Neural cell (in vitro differentiated cells): ENCODE data around the gene NKD2. TPM values are rescaled to one million over a fixed set of nuclear protein-coding genes. Genes with fewer than 3 reads are reported as not detected.

Experiments
- H2AFZ ChIP-seq: fragments of 200-600, 300-800 bp; sonication (generic), shearing (Covaris generic); 2 replicates; pipeline ENCODE4 v1.6.0; 2014; ENCODE audit warnings: low read depth, mild to moderate bottlenecking, antibody characterized with exemption, low read length, moderate library complexity
- H3F3A ChIP-seq: fragments of 200-600 bp; shearing (Covaris generic); 2 replicates; pipeline ENCODE4 v1.6.1; 2016; ENCODE audit warnings: mild to moderate bottlenecking, moderate library complexity, mixed read lengths, antibody characterized with exemption, low read length; ENCODE audit not compliant: insufficient read depth, poor library complexity, severe bottlenecking
- H3K27ac ChIP-seq: fragments of 200-600, 300-800 bp; sonication (generic), shearing (Covaris generic); 2 replicates; pipeline ENCODE4 v1.5.1; 2014; ENCODE audit warnings: mild to moderate bottlenecking, low read length, moderate library complexity
- H3K27me3 ChIP-seq: fragments of 300-800, 200-600 bp; sonication (generic), shearing (Covaris generic); 2 replicates; pipeline ENCODE4 v1.6.0; 2014; ENCODE audit warnings: mild to moderate bottlenecking, low read depth, low read length, moderate library complexity; ENCODE audit not compliant: insufficient read depth
- H3K36me3 ChIP-seq: fragments of 300-800, 200-600 bp; sonication (generic), shearing (Covaris generic); 2 replicates; pipeline ENCODE4 v1.5.1; 2014; ENCODE audit warnings: mild to moderate bottlenecking, antibody characterized with exemption, low read length, moderate library complexity; ENCODE audit not compliant: insufficient read depth
- H3K4me2 ChIP-seq: fragments of 300-800, 200-600 bp; sonication (generic), shearing (Covaris generic); 2 replicates; pipeline ENCODE4 v1.6.0; 2014; ENCODE audit warnings: mild to moderate bottlenecking, low read length
- H3K4me3 ChIP-seq: fragments of 300-800, 200-600 bp; sonication (generic), shearing (Covaris generic); 2 replicates; pipeline ENCODE4 v1.5.1; 2014; ENCODE audit warnings: mild to moderate bottlenecking, low read length, moderate library complexity
- H3K79me2 ChIP-seq: fragments of 200-600 bp; shearing (Covaris generic); replicated peaks from 2 replicates; pipeline ENCODE4 v1.6.0; 2014; ENCODE audit warnings: mild to moderate bottlenecking, low read length, moderate library complexity; ENCODE audit not compliant: insufficient read depth
- H3K9ac ChIP-seq: fragments of 300-800, 200-600 bp; sonication (generic), shearing (Covaris generic); 2 replicates; pipeline ENCODE4 v1.6.1; 2016; ENCODE audit warnings: mild to moderate bottlenecking, low read length, mixed read lengths
- H3K9me2 ChIP-seq: fragments of 200-600 bp; shearing (Covaris generic); 2 replicates; pipeline ENCODE4 v1.6.1; 2016; ENCODE audit warnings: mild to moderate bottlenecking, low read length, mixed read lengths; ENCODE audit not compliant: insufficient read depth
- H3K9me3 ChIP-seq: fragments of 200-600, 300-800 bp; sonication (generic), shearing (Covaris generic); 2 replicates; pipeline ENCODE4 v1.6.1; 2016; ENCODE audit warnings: mild to moderate bottlenecking, mixed run types, low read length, moderate library complexity, mixed read lengths
- H4K20me1 ChIP-seq: fragments of 200-600 bp; shearing (Covaris generic); 2 replicates; pipeline ENCODE4 v1.6.1; 2016; ENCODE audit warnings: mild to moderate bottlenecking, mixed run types; ENCODE audit not compliant: insufficient read depth
- EP300 ChIP-seq: fragments of 450-650 bp; conservative IDR thresholded peaks from 2 replicates; pipeline ENCODE4 v1.6.1; 2014; ENCODE audit warnings: antibody characterized with exemption, mild to moderate bottlenecking, moderate library complexity; ENCODE audit not compliant: poor library complexity, severe bottlenecking
- EZH2 ChIP-seq: fragments of 200-600, 300-800 bp; shearing (Covaris generic), sonication (generic); IDR thresholded peaks from 2 replicates; pipeline ENCODE4 v1.6.1; 2014; ENCODE audit warnings: antibody characterized with exemption, low read length, borderline replicate concordance, mild to moderate bottlenecking; ENCODE audit not compliant: insufficient read depth, poor library complexity, severe bottlenecking
- MXI1 ChIP-seq: fragments of 450-650 bp; conservative IDR thresholded peaks from 2 replicates; pipeline ENCODE4 v1.6.1; 2014; ENCODE audit warnings: antibody characterized with exemption, mild to moderate bottlenecking; ENCODE audit not compliant: poor library complexity, severe bottlenecking
- POLR2AphosphoS5 ChIP-seq: IDR thresholded peaks from 2 replicates; pipeline ENCODE4 v1.6.1; 2012
- RAD21 ChIP-seq: fragments of 450-650 bp; conservative IDR thresholded peaks from 2 replicates; pipeline ENCODE4 v1.6.1; 2014; ENCODE audit warnings: antibody characterized with exemption, mild to moderate bottlenecking, moderate library complexity
- SMC3 ChIP-seq: fragments of 450-650 bp; conservative IDR thresholded peaks from 2 replicates; pipeline ENCODE4 v1.6.1; 2014; ENCODE audit warnings: antibody characterized with exemption, mild to moderate bottlenecking, moderate library complexity; ENCODE audit not compliant: poor library complexity
- TAF1 ChIP-seq: IDR thresholded peaks from 2 replicates; pipeline ENCODE4 v1.6.1; 2012; ENCODE audit warnings: low read depth
- polyA plus RNA-seq: library from polyadenylated mRNA; depleted of rRNA; stranded (reverse); fragments of >200 nt; gene quantifications from 2 replicates; pipeline ENCODE4 v1.2.3, GENCODE V29; 2014
- TF ChIP-seq, protein P1 (sequence below): fragments of 450-650 bp; IDR thresholded peaks from 2 replicates; pipeline ENCODE4 v1.5.1; 2014; ENCODE audit warnings: antibody characterized with exemption, mild to moderate bottlenecking, moderate library complexity; ENCODE audit not compliant: poor library complexity, severe bottlenecking
- TF ChIP-seq, protein P2 (sequence below): IDR thresholded peaks from 2 replicates; pipeline ENCODE4 v1.6.1; 2012; ENCODE audit warnings: borderline replicate concordance

NKD2 gene
- polyA plus RNA-seq, 1 donor from 2014 or later, result 7.2 TPM

DNA sequence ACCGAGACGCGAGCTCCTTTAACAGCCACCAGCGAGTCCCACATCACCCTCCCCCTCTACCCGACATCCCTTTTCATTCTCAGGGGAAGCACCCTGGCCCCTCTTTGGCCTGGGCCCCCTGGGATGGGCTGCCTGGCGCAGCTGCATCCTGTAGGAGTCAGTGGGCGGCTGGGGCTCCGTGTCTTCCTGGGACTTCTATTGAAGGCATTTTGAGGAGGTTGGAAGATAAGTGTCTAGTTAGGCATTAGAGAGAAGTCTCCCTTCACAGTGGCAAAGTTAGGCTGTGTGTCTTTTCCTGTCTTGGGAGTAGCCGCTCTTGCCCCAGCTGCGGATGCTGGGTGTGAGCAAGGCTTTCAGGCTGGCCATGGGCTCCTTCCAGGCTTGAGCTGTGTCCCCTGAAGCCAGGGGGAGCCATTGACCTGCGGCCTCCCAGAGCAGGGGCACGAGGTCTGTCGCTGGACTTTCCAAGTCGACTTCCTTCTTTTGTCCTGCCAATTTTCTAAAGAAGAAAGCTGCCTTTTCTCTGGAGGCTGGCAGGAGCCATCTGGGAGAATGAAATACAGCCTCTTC, 18.6 kb upstream of the NKD2 start:
- Histone ChIP-seq H3K9ac (no peak overlapping the region), H3K27ac (no peak overlapping the region), H3F3A (no peaks in the 10 kb centered on the region), H4K20me1 (no peaks in the 10 kb centered on the region), H2AFZ (no peak overlapping the region), H3K4me2 (no peak overlapping the region), H3K9me3 (peaks cover 6% of the 10 kb centered on the region), H3K4me3 (no peak overlapping the region), H3K36me3 (no peaks in the 10 kb centered on the region), H3K9me2 (no peaks in the 10 kb centered on the region), H3K27me3 (no peaks in the 10 kb centered on the region), H3K79me2 (no peaks in the 10 kb centered on the region)
- TF ChIP-seq SMC3 (no peak), POLR2AphosphoS5 (no peak), RAD21 (no peak), EP300 (no peak), EZH2 (no peak), MXI1 (no peak), TAF1 (no peak)
- TF ChIP-seq, protein P1, sequence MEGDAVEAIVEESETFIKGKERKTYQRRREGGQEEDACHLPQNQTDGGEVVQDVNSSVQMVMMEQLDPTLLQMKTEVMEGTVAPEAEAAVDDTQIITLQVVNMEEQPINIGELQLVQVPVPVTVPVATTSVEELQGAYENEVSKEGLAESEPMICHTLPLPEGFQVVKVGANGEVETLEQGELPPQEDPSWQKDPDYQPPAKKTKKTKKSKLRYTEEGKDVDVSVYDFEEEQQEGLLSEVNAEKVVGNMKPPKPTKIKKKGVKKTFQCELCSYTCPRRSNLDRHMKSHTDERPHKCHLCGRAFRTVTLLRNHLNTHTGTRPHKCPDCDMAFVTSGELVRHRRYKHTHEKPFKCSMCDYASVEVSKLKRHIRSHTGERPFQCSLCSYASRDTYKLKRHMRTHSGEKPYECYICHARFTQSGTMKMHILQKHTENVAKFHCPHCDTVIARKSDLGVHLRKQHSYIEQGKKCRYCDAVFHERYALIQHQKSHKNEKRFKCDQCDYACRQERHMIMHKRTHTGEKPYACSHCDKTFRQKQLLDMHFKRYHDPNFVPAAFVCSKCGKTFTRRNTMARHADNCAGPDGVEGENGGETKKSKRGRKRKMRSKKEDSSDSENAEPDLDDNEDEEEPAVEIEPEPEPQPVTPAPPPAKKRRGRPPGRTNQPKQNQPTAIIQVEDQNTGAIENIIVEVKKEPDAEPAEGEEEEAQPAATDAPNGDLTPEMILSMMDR, result no peak
- TF ChIP-seq, protein P2, sequence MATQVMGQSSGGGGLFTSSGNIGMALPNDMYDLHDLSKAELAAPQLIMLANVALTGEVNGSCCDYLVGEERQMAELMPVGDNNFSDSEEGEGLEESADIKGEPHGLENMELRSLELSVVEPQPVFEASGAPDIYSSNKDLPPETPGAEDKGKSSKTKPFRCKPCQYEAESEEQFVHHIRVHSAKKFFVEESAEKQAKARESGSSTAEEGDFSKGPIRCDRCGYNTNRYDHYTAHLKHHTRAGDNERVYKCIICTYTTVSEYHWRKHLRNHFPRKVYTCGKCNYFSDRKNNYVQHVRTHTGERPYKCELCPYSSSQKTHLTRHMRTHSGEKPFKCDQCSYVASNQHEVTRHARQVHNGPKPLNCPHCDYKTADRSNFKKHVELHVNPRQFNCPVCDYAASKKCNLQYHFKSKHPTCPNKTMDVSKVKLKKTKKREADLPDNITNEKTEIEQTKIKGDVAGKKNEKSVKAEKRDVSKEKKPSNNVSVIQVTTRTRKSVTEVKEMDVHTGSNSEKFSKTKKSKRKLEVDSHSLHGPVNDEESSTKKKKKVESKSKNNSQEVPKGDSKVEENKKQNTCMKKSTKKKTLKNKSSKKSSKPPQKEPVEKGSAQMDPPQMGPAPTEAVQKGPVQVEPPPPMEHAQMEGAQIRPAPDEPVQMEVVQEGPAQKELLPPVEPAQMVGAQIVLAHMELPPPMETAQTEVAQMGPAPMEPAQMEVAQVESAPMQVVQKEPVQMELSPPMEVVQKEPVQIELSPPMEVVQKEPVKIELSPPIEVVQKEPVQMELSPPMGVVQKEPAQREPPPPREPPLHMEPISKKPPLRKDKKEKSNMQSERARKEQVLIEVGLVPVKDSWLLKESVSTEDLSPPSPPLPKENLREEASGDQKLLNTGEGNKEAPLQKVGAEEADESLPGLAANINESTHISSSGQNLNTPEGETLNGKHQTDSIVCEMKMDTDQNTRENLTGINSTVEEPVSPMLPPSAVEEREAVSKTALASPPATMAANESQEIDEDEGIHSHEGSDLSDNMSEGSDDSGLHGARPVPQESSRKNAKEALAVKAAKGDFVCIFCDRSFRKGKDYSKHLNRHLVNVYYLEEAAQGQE, result no peak

DNA sequence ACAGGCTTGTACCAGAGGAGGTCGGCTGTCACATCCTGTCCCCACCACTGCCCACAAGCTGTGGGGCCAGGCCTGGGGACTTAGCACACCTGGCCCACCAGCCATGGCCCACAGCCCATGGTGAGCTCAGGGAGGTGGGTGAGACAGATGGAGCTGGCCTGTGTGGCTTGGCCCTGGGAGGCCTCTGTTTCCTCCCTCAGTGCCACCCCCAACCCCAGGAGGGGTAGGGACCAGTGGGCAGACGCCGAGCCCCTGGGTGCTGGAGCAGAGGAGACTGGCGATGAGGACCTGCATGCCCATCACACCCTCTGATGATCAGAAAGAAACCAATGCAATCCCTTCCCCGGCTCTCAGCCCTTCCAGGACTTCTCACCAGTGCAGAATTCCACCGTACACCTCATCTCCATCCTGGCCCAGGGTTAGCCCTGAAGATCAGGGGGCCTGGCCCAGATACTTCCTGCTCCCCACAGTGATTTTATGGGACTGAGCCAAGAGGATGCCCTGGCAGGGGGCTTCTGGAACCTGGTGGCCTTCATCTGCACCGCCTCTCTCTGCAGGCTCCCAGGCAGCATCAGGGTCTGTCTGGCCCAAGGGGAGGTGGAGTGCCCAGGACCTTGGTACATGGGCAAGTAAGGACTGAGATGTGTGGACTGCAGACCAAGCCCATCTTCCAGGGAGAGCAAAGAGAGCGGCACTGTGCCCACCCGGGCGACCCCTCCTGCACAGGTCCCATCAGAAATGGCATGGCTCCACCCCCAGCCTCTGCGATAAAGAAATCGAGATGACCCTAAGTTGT, 16.9 kb upstream of the NKD2 start:
- no peak overlapping the region for H3K4me2 ChIP-seq
- H3F3A ChIP-seq, result no peaks in the 10 kb centered on the region
- H3K36me3 ChIP-seq, result no peaks in the 10 kb centered on the region
- TF ChIP-seq, protein P2, result no peak
- TF ChIP-seq SMC3 (no peak), RAD21 (no peak), POLR2AphosphoS5 (no peak), TAF1 (no peak), MXI1 (no peak), EP300 (no peak), EZH2 (no peak)
- TF ChIP-seq, protein P1, result no peak
- no peaks in the 10 kb centered on the region for H3K9me2 ChIP-seq
- no peaks in the 10 kb centered on the region for H3K27me3 ChIP-seq
- H3K79me2 ChIP-seq, result no peaks in the 10 kb centered on the region
- H4K20me1 ChIP-seq, result no peaks in the 10 kb centered on the region
- no peak overlapping the region for H2AFZ ChIP-seq
- no peak overlapping the region for H3K9ac ChIP-seq
- H3K9me3 ChIP-seq, result peaks cover 6% of the 10 kb centered on the region
- H3K27ac ChIP-seq, result no peak overlapping the region
- H3K4me3 ChIP-seq, result no peak overlapping the region
